Measurements from ENCODE around the gene MAP3K7CL. TPM values are rescaled to one million over a fixed set of nuclear protein-coding genes. Genes with fewer than 3 reads are reported as not detected.

The MAP3K7CL gene
- total RNA-seq, 1 donor from 2014 or later: not detected

GRCh38 chr21:29193072-29193471 lies 62.6 kb downstream of the MAP3K7CL start:
- H3K4me1 Mint-ChIP-seq (ENCODE audit: unreplicated experiment): peaks cover 22% of the 10 kb centered on the region
- H3K4me3 Mint-ChIP-seq: peak overlapping the region; percentile 76
- no peaks in the 10 kb centered on the region for H3K27me3 Mint-ChIP-seq
- DNase-seq (ENCODE audit: extremely low spot score, unreplicated experiment): no peak
- no peak for TF ChIP-seq CTCF (conservative IDR thresholded peaks at IDR 0.05)
- H3K27ac Mint-ChIP-seq: peak overlapping the region; percentile 70
- peaks cover 4% of the 10 kb centered on the region for H3K36me3 Mint-ChIP-seq
- H3K9me3 Mint-ChIP-seq: peaks cover 6% of the 10 kb centered on the region

- TF ChIP-seq CTCF (conservative IDR thresholded peaks at IDR 0.05): no peak
- peak overlapping the region; percentile 56 for H3K4me3 Mint-ChIP-seq
Measured at GRCh38 chr21:29193901-29194300, 63.5 kb downstream of the MAP3K7CL start.

GRCh38 chr21:29194342-29194741 lies 63.9 kb downstream of the MAP3K7CL start:
- H3K4me3 Mint-ChIP-seq: peak overlapping the region; percentile 56
- H3K27me3 Mint-ChIP-seq: no peaks in the 10 kb centered on the region
- H3K9me3 Mint-ChIP-seq: peaks cover 11% of the 10 kb centered on the region
- no peak for DNase-seq (ENCODE audit: extremely low spot score, unreplicated experiment)
- H3K4me1 Mint-ChIP-seq (ENCODE audit: unreplicated experiment): peaks cover 22% of the 10 kb centered on the region
- TF ChIP-seq CTCF (conservative IDR thresholded peaks at IDR 0.05): no peak
- peak overlapping the region; percentile 82 for H3K27ac Mint-ChIP-seq
- H3K36me3 Mint-ChIP-seq: peaks cover 6% of the 10 kb centered on the region

More at GRCh38 chr21:29193901-29194300, 63.5 kb downstream of the MAP3K7CL start:
- Mint-ChIP-seq H3K36me3 (peaks cover 5% of the 10 kb centered on the region), H3K9me3 (peaks cover 7% of the 10 kb centered on the region), H3K27me3 (no peaks in the 10 kb centered on the region), H3K4me1 (ENCODE audit: unreplicated experiment) (peaks cover 22% of the 10 kb centered on the region), H3K27ac (peak overlapping the region; percentile 82)
- no peak for DNase-seq (ENCODE audit: extremely low spot score, unreplicated experiment)

GRCh38 chr21:29194847-29195246 lies 64.4 kb downstream of the MAP3K7CL start:
- no peak for DNase-seq (ENCODE audit: extremely low spot score, unreplicated experiment)
- Mint-ChIP-seq H3K27me3 (no peaks in the 10 kb centered on the region), H3K4me3 (peak overlapping the region; percentile 56), H3K9me3 (peaks cover 12% of the 10 kb centered on the region), H3K27ac (peak overlapping the region; percentile 82), H3K36me3 (peaks cover 6% of the 10 kb centered on the region), H3K4me1 (ENCODE audit: unreplicated experiment) (peaks cover 22% of the 10 kb centered on the region)
- TF ChIP-seq CTCF (conservative IDR thresholded peaks at IDR 0.05): no peak

- H3K27me3 Mint-ChIP-seq: no peaks in the 10 kb centered on the region
- peaks cover 22% of the 10 kb centered on the region for H3K4me1 Mint-ChIP-seq (ENCODE audit: unreplicated experiment)
- peaks cover 6% of the 10 kb centered on the region for H3K36me3 Mint-ChIP-seq
- H3K4me3 Mint-ChIP-seq: peak overlapping the region; percentile 32
- peak overlapping the region; percentile 77 for H3K27ac Mint-ChIP-seq
- no peak for DNase-seq (ENCODE audit: extremely low spot score, unreplicated experiment)
- H3K9me3 Mint-ChIP-seq: peaks cover 16% of the 10 kb centered on the region
- peak; percentile 28 for TF ChIP-seq CTCF (conservative IDR thresholded peaks at IDR 0.05)
Measured at GRCh38 chr21:29195981-29196669, 65.7 kb downstream of the MAP3K7CL start.
